Measurements from ENCODE around the gene HOXB7. TPM values are rescaled to one million over a fixed set of nuclear protein-coding genes. Genes with fewer than 3 reads are reported as not detected.

HOXB7 gene
- total RNA-seq, 1 donor from 2014 or later, result 1.0 TPM

- no peak overlapping the region for H3K9ac ChIP-seq (ENCODE audit: low read depth in 1 of 3, low read length in 3 of 3)
- H3K9me3 ChIP-seq (ENCODE audit: control insufficient read depth in 3 of 3, low read length in 3 of 3), result no peaks in the 10 kb centered on the region
- H3K4me1 ChIP-seq (ENCODE audit: control insufficient read depth in 3 of 3, insufficient read depth in 3 of 3, low read length in 3 of 3), result peaks cover 5 to 21% (median 12%) of the 10 kb centered on the region in 3 donors
- peaks cover 91 to 92% (median 91%) of the 10 kb centered on the region in 3 donors for H3K27me3 ChIP-seq (ENCODE audit: control insufficient read depth in 3 of 3, insufficient read depth in 3 of 3, low read length in 3 of 3)
- no peak overlapping the region for H3K4me3 ChIP-seq (ENCODE audit: low read length in 3 of 3)
- no peaks in the 10 kb centered on the region for H3K36me3 ChIP-seq (ENCODE audit: control insufficient read depth in 3 of 3, insufficient read depth in 3 of 3, low read length in 3 of 3)
- no peak overlapping the region for H3K27ac ChIP-seq (ENCODE audit: low read depth, low read length)
Measured at GRCh38 chr17:48617471-48618255, 6.8 kb upstream of the HOXB7 start.

- Histone ChIP-seq H3K36me3 (ENCODE audit: control insufficient read depth in 3 of 3, insufficient read depth in 3 of 3, low read length in 3 of 3) (no peaks in the 10 kb centered on the region), H3K9ac (ENCODE audit: low read depth in 1 of 3, low read length in 3 of 3) (no peak overlapping the region), H3K27ac (ENCODE audit: low read depth, low read length) (no peak overlapping the region), H3K9me3 (ENCODE audit: control insufficient read depth in 3 of 3, low read length in 3 of 3) (no peaks in the 10 kb centered on the region), H3K4me1 (ENCODE audit: control insufficient read depth in 3 of 3, insufficient read depth in 3 of 3, low read length in 3 of 3) (peaks cover 8 to 28% (median 12%) of the 10 kb centered on the region in 3 donors), H3K4me3 (ENCODE audit: low read length in 3 of 3) (no peak overlapping the region), H3K27me3 (ENCODE audit: control insufficient read depth in 3 of 3, insufficient read depth in 3 of 3, low read length in 3 of 3) (peaks cover 90 to 91% (median 90%) of the 10 kb centered on the region in 3 donors)
Measured at GRCh38 chr17:48616717-48617470, 6.1 kb upstream of the HOXB7 start.

GRCh38 chr17:48615963-48616716 lies 5.3 kb upstream of the HOXB7 start:
- Histone ChIP-seq H3K9me3 (ENCODE audit: control insufficient read depth in 3 of 3, low read length in 3 of 3) (no peaks in the 10 kb centered on the region), H3K27me3 (ENCODE audit: control insufficient read depth in 3 of 3, insufficient read depth in 3 of 3, low read length in 3 of 3) (peaks cover 90 to 91% (median 90%) of the 10 kb centered on the region in 3 donors), H3K4me3 (ENCODE audit: low read length in 3 of 3) (no peak overlapping the region), H3K27ac (ENCODE audit: low read depth, low read length) (no peak overlapping the region), H3K4me1 (ENCODE audit: control insufficient read depth in 3 of 3, insufficient read depth in 3 of 3, low read length in 3 of 3) (peaks cover 8 to 32% (median 14%) of the 10 kb centered on the region in 3 donors), H3K9ac (ENCODE audit: low read depth in 1 of 3, low read length in 3 of 3) (no peak overlapping the region), H3K36me3 (ENCODE audit: control insufficient read depth in 3 of 3, insufficient read depth in 3 of 3, low read length in 3 of 3) (no peaks in the 10 kb centered on the region)

GRCh38 chr17:48615047-48615962 lies 4.5 kb upstream of the HOXB7 start, which contains the start of gene HOXB8:
HOXB8 (minus strand) TSS chr17:48615292; CDS start chr17:48614704, 588 bp downstream.
- H3K27me3 ChIP-seq (ENCODE audit: control insufficient read depth in 3 of 3, insufficient read depth in 3 of 3, low read length in 3 of 3), result peaks cover 91 to 92% (median 91%) of the 10 kb centered on the region in 3 donors
- H3K36me3 ChIP-seq (ENCODE audit: control insufficient read depth in 3 of 3, insufficient read depth in 3 of 3, low read length in 3 of 3), result no peaks in the 10 kb centered on the region
- H3K4me3 ChIP-seq (ENCODE audit: low read length in 3 of 3), result peak within 1 kb of the TSS in 2 of 3 donors; percentile 45 to 57
- H3K9me3 ChIP-seq (ENCODE audit: control insufficient read depth in 3 of 3, low read length in 3 of 3), result no peaks in the 10 kb centered on the region
- H3K9ac ChIP-seq (ENCODE audit: low read depth in 1 of 3, low read length in 3 of 3), result peak within 1 kb of the TSS in 2 of 3 donors; percentile 23 to 40
- H3K4me1 ChIP-seq (ENCODE audit: control insufficient read depth in 3 of 3, insufficient read depth in 3 of 3, low read length in 3 of 3), result peaks cover 11 to 37% (median 22%) of the 10 kb centered on the region in 3 donors
- no peak within 1 kb of the TSS for H3K27ac ChIP-seq (ENCODE audit: low read depth, low read length)

GRCh38 chr17:48613862-48614694 lies 3.3 kb upstream of the HOXB7 start:
- H3K36me3 ChIP-seq (ENCODE audit: control insufficient read depth in 3 of 3, insufficient read depth in 3 of 3, low read length in 3 of 3), result no peaks in the 10 kb centered on the region
- H3K4me1 ChIP-seq (ENCODE audit: control insufficient read depth in 3 of 3, insufficient read depth in 3 of 3, low read length in 3 of 3), result peaks cover 15 to 44% (median 25%) of the 10 kb centered on the region in 3 donors
- peaks cover 92 to 93% (median 92%) of the 10 kb centered on the region in 3 donors for H3K27me3 ChIP-seq (ENCODE audit: control insufficient read depth in 3 of 3, insufficient read depth in 3 of 3, low read length in 3 of 3)
- H3K27ac ChIP-seq (ENCODE audit: low read depth, low read length), result no peak overlapping the region
- peak overlapping the region in 1 of 3 donors; percentile 40 for H3K9ac ChIP-seq (ENCODE audit: low read depth in 1 of 3, low read length in 3 of 3)
- H3K4me3 ChIP-seq (ENCODE audit: low read length in 3 of 3), result peak overlapping the region in 2 of 3 donors; percentile 45 to 57
- no peaks in the 10 kb centered on the region for H3K9me3 ChIP-seq (ENCODE audit: control insufficient read depth in 3 of 3, low read length in 3 of 3)

- peaks cover 15 to 37% (median 22%) of the 10 kb centered on the region in 3 donors for H3K4me1 ChIP-seq (ENCODE audit: control insufficient read depth in 3 of 3, insufficient read depth in 3 of 3, low read length in 3 of 3)
- no peaks in the 10 kb centered on the region for H3K9me3 ChIP-seq (ENCODE audit: control insufficient read depth in 3 of 3, low read length in 3 of 3)
- H3K27ac ChIP-seq (ENCODE audit: low read depth, low read length), result no peak overlapping the region
- H3K27me3 ChIP-seq (ENCODE audit: control insufficient read depth in 3 of 3, insufficient read depth in 3 of 3, low read length in 3 of 3), result peaks cover 91 to 94% (median 92%) of the 10 kb centered on the region in 3 donors
- peak overlapping the region; percentile 40 to 60 (median 58) for H3K4me3 ChIP-seq (ENCODE audit: low read length in 3 of 3)
- H3K36me3 ChIP-seq (ENCODE audit: control insufficient read depth in 3 of 3, insufficient read depth in 3 of 3, low read length in 3 of 3), result no peaks in the 10 kb centered on the region
- peak overlapping the region in 1 of 3 donors; percentile 50 for H3K9ac ChIP-seq (ENCODE audit: low read depth in 1 of 3, low read length in 3 of 3)
Measured at GRCh38 chr17:48612854-48613691, 2.3 kb upstream of the HOXB7 start.

GRCh38 chr17:48612456-48612853 lies 1.6 kb upstream of the HOXB7 start:
- H3K4me3 ChIP-seq (ENCODE audit: low read length in 3 of 3), result peak overlapping the region in 2 of 3 donors; percentile 37 to 38
- peaks cover 85 to 92% (median 90%) of the 10 kb centered on the region in 3 donors for H3K27me3 ChIP-seq (ENCODE audit: control insufficient read depth in 3 of 3, insufficient read depth in 3 of 3, low read length in 3 of 3)
- H3K27ac ChIP-seq (ENCODE audit: low read depth, low read length), result no peak overlapping the region
- H3K36me3 ChIP-seq (ENCODE audit: control insufficient read depth in 3 of 3, insufficient read depth in 3 of 3, low read length in 3 of 3), result no peaks in the 10 kb centered on the region
- H3K4me1 ChIP-seq (ENCODE audit: control insufficient read depth in 3 of 3, insufficient read depth in 3 of 3, low read length in 3 of 3), result peaks cover 15 to 30% (median 16%) of the 10 kb centered on the region in 3 donors
- H3K9ac ChIP-seq (ENCODE audit: low read depth in 1 of 3, low read length in 3 of 3), result no peak overlapping the region
- H3K9me3 ChIP-seq (ENCODE audit: control insufficient read depth in 3 of 3, low read length in 3 of 3), result no peaks in the 10 kb centered on the region
